K562 (cell line): ENCODE measurements around the gene FOXE1. TPM values are rescaled to one million over a fixed set of nuclear protein-coding genes. Genes with fewer than 3 reads are reported as not detected.

Experiments
- ATAC-seq: fragments of 200-7000 bp; cut with Tn5 transposase; 3 replicates; pipeline ENCODE4 v1.9.1; 2020; ENCODE audit warnings: moderate library complexity
- BruUV-seq: library from RNA; stranded (reverse); fragments of 400-500 nt; replicated peaks from 2 replicates; lab custom pipeline; 2021; lab: Mats Ljungman, UMichigan
- CTCF ChIA-PET: fragments of 300-600 bp; formaldehyde crosslinking; extraction: SDS; loops from one replicate; lab custom pipeline; 2021; ENCODE audit warnings: low intra/inter-chr PET ratio; lab: Yijun Ruan, JAX
- POLR2A ChIA-PET: fragments of 300-600, 350-650 bp; sonication (Branson Sonifier 250); formaldehyde crosslinking; extraction: SDS; loops from one replicate; lab custom pipeline; 2021; ENCODE audit warnings: antibody characterized with exemption, inconsistent platforms; lab: Yijun Ruan, JAX
- DNase-seq, 4 experiments: peaks; one replicate each; pipeline versions ENCODE4 v3.0.0 to v3.0.0-alpha.2; 2011 to 2018; ENCODE audit warnings: low spot score in 3 of 4, mixed read lengths in 3 of 4; ENCODE audit errors: extremely low read depth in 1 of 4
- FAIRE-seq: peaks from 2 replicates; lab custom pipeline; 2011; peaks lifted over from hg19 to GRCh38; lab: Jason Lieb, UNC
- H2AFZ ChIP-seq: 2 replicates; pipeline ENCODE4 v1.6.0; 2011; ENCODE audit warnings: low read depth, low read length, control low read depth, inconsistent platforms
- H3K27ac ChIP-seq: fragments of 200-600 bp; 3 replicates; pipeline ENCODE4 v1.8.0; 2011; ENCODE audit warnings: low read depth, mild to moderate bottlenecking, control low read depth, inconsistent platforms, low read length, moderate library complexity, mixed read lengths; ENCODE audit errors: extremely low read depth
- H3K27me3 ChIP-seq, 2 experiments: fragments of 300-600 bp in 1 of 2; 2 replicates in 1 of 2; 3 replicates in 1 of 2; pipeline versions ENCODE4 v1.6.0 to v1.8.0; 2011; ENCODE audit warnings: inconsistent platforms in 2 of 2, low read length in 2 of 2, mild to moderate bottlenecking in 1 of 2, mixed read lengths in 1 of 2, moderate library complexity in 1 of 2; ENCODE audit not compliant: control insufficient read depth in 2 of 2, insufficient read depth in 2 of 2
- H3K36me3 ChIP-seq: fragments of 300-600 bp; 3 replicates; pipeline ENCODE4 v1.8.0; 2011; ENCODE audit warnings: mild to moderate bottlenecking, low read length, inconsistent platforms; ENCODE audit not compliant: control insufficient read depth, insufficient read depth
- H3K4me1 ChIP-seq, 2 experiments: fragments of 200-600 bp in 1 of 2; replicated peaks in 1 of 2; 2 replicates in 1 of 2; 3 replicates in 1 of 2; pipeline versions ENCODE4 v1.5.1 to v1.8.0; 2011; ENCODE audit warnings: inconsistent platforms in 2 of 2, low read length in 2 of 2, mild to moderate bottlenecking in 1 of 2, mixed read lengths in 1 of 2, moderate library complexity in 1 of 2; ENCODE audit not compliant: control insufficient read depth in 2 of 2, insufficient read depth in 2 of 2
- H3K4me2 ChIP-seq: 2 replicates; pipeline ENCODE4 v1.6.1; 2011; ENCODE audit warnings: low read length, control low read depth, inconsistent platforms, mixed read lengths; ENCODE audit not compliant: insufficient read depth
- H3K4me3 ChIP-seq: fragments of 200-600 bp; sonication (generic), shearing (Covaris generic); 2 replicates; pipeline ENCODE4 v1.5.1; 2016; ENCODE audit warnings: control low read depth, inconsistent platforms
- H3K79me2 ChIP-seq: fragments of 200-600 bp; 3 replicates; pipeline ENCODE4 v1.8.0; 2011; ENCODE audit warnings: low read length, inconsistent platforms; ENCODE audit not compliant: control insufficient read depth, insufficient read depth
- H3K9ac ChIP-seq, 2 experiments: 2 replicates each; pipeline versions ENCODE4 v1.6.0 to v1.6.1; 2011; ENCODE audit warnings: low read depth in 2 of 2, low read length in 2 of 2, control low read depth in 1 of 2, inconsistent platforms in 1 of 2, mild to moderate bottlenecking in 1 of 2, mixed read lengths in 1 of 2; ENCODE audit not compliant: insufficient read depth in 1 of 2
- H3K9me1 ChIP-seq: one replicate; pipeline ENCODE4 v1.6.0; 2011; ENCODE audit warnings: inconsistent platforms, mild to moderate bottlenecking, low read length, moderate library complexity; ENCODE audit not compliant: control insufficient read depth, insufficient read depth
- H3K9me3 ChIP-seq: replicated peaks from 2 replicates; pipeline ENCODE4 v1.5.1; 2011; ENCODE audit warnings: low read depth, low read length, inconsistent platforms; ENCODE audit not compliant: control insufficient read depth, insufficient read depth
- H4K20me1 ChIP-seq: replicated peaks from 2 replicates; pipeline ENCODE4 v1.6.1; 2011; ENCODE audit warnings: low read length, inconsistent platforms, mixed read lengths; ENCODE audit not compliant: control insufficient read depth, insufficient read depth
- ATF1 ChIP-seq, 2 experiments: fragments of 450-650 bp in 1 of 2; IDR thresholded peaks; 2 replicates each; pipeline ENCODE4 v1.6.1; 2016; ENCODE audit warnings: missing compliant biosample characterization in 1 of 2, missing genetic modification characterization in 1 of 2
- BCOR ChIP-seq: fragments of 450-650 bp; IDR thresholded peaks from 2 replicates; pipeline ENCODE4 v1.6.1; 2016
- BRD9 ChIP-seq: fragments of 450-650 bp; IDR thresholded peaks from 2 replicates; pipeline ENCODE4 v1.6.1; 2018; ENCODE audit warnings: low read depth; ENCODE audit not compliant: partially characterized antibody
- ESRRA ChIP-seq: fragments of 450-650 bp; IDR thresholded peaks from 2 replicates; pipeline ENCODE4 v1.6.1; 2014; ENCODE audit warnings: low read depth, mild to moderate bottlenecking, moderate library complexity, borderline replicate concordance
- ETV1 ChIP-seq: fragments of 450-650 bp; conservative IDR thresholded peaks from 2 replicates; pipeline ENCODE4 v1.6.1; 2016; ENCODE audit warnings: missing genetic modification characterization, control low read depth, low read depth, missing compliant biosample characterization
- GABPB1 ChIP-seq: sonication (generic); formaldehyde crosslinking; IDR thresholded peaks from 2 replicates; pipeline ENCODE4 v1.8.0; 2022; ENCODE audit warnings: mild to moderate bottlenecking, missing genetic modification reagents
- MNT ChIP-seq, 2 experiments: fragments of 450-650 bp; conservative IDR thresholded peaks; 2 replicates each; pipeline ENCODE4 v1.6.1; 2017; ENCODE audit warnings: mild to moderate bottlenecking in 2 of 2, moderate library complexity in 2 of 2
- NFIC ChIP-seq: fragments of 450-650 bp; IDR thresholded peaks from 2 replicates; pipeline ENCODE4 v1.6.1; 2017; ENCODE audit warnings: mild to moderate bottlenecking, inconsistent platforms
- POLR2A ChIP-seq: fragments of 450-650 bp; conservative IDR thresholded peaks from 2 replicates; pipeline ENCODE4 v1.6.1; 2016
- RBM25 ChIP-seq: fragments of 200-400 bp; formaldehyde crosslinking; IDR thresholded peaks from 2 replicates; pipeline ENCODE4 v1.6.1; 2018; ENCODE audit warnings: low read length, low read depth, moderate library complexity; ENCODE audit not compliant: severe bottlenecking
- SIN3A ChIP-seq, 2 experiments: fragments of 150-350 bp in 1 of 2; IDR thresholded peaks; 2 replicates each; pipeline ENCODE4 v1.6.1; 2011 to 2016; ENCODE audit warnings: borderline replicate concordance in 2 of 2, low read depth in 2 of 2, low read length in 2 of 2, mild to moderate bottlenecking in 2 of 2, moderate library complexity in 2 of 2; ENCODE audit not compliant: control insufficient read depth in 1 of 2
- SIRT6 ChIP-seq: IDR thresholded peaks from one replicate; pipeline ENCODE4 v1.6.1; 2012; ENCODE audit warnings: low read depth, mild to moderate bottlenecking, control low read depth, inconsistent platforms, low read length, moderate library complexity
- SMAD1 ChIP-seq: fragments of 150-350 bp; IDR thresholded peaks from 2 replicates; pipeline ENCODE4 v1.6.1; 2014; ENCODE audit warnings: low read length, low read depth; ENCODE audit not compliant: partially characterized antibody
- ZBTB17 ChIP-seq: fragments of 450-650 bp; formaldehyde crosslinking; IDR thresholded peaks from 2 replicates; pipeline ENCODE4 v1.4.0; 2020; ENCODE audit warnings: mild to moderate bottlenecking
- ZBTB34 ChIP-seq: fragments of 250-450 bp; sonication (Bioruptor Pico); IDR thresholded peaks from 2 replicates; pipeline ENCODE4 v1.8.0; 2021; ENCODE audit warnings: mild to moderate bottlenecking, moderate library complexity
- ZNF212 ChIP-seq: fragments of 450-650 bp; formaldehyde crosslinking; IDR thresholded peaks from 2 replicates; pipeline ENCODE4 v1.4.0; 2020; ENCODE audit warnings: mild to moderate bottlenecking
- WGBS: fragments of 100-300 bp; shearing (Covaris generic); methylation state at CpG from one replicate; pipeline ENCODE4 v1.1.6; 2016; ENCODE audit warnings: low coverage, mixed read lengths; ENCODE audit not compliant: insufficient coverage; ENCODE audit errors: missing lambda C conversion rate; 5-methylcytosine and 5-hydroxymethylcytosine counted together
- in situ Hi-C: fragments of 300-500 bp; cut with MboI; formaldehyde crosslinking; loops from 4 replicates; pipeline ENCODE4 v1.15.0; 2018; ENCODE audit warnings: inconsistent platforms, mixed read lengths
- intact Hi-C: fragments of 100-400 bp; cut with micrococcal nuclease; formaldehyde crosslinking; loops from 2 replicates; pipeline ENCODE4 v1.14.2; 2022
- polyA plus RNA-seq, 8 experiments: library from polyadenylated mRNA; depleted of rRNA in 4 of 8; stranded (reverse) in 5 of 8; unstranded in 3 of 8; fragments of >200 nt; fragmentation: Nextera tagmentation in 2 of 8; fragmentation: Illumina TruSeq in 1 of 8; extraction: Ambion mirVana in 2 of 8; extraction: Trizol in 1 of 8; gene quantifications; 2 replicates each; pipeline versions ENCODE4 v1.2.1 to v1.2.3, GENCODE V29; 2011 to 2014; ENCODE audit warnings: inconsistent platforms in 1 of 8, missing spikeins in 1 of 8
- total RNA-seq, 7 experiments: library from RNA; depleted of rRNA in 6 of 7; stranded (reverse); fragments of >200 nt in 6 of 7; fragmentation: Illumina TruSeq in 2 of 7; extraction: Trizol in 2 of 7; gene quantifications; 2 replicates each; pipeline versions ENCODE4 v1.2.1 to v1.2.3, GENCODE V29; 2011 to 2021; ENCODE audit warnings: low replicate concordance in 1 of 7

FOXE1 gene
- total and polyA plus RNA-seq, 9 of the 15 experiments (the other 6 are each of a cell fraction or from before 2014, with no cell fraction given) = not detected

- Histone ChIP-seq H3K79me2 (no peaks in the 10 kb centered on the region), H3K36me3 (no peaks in the 10 kb centered on the region), H3K4me1 (peaks cover 2 to 10% of the 10 kb centered on the region in 2 experiments; a peak in 3 of 5 replicates), H4K20me1 (no peaks in the 10 kb centered on the region), H3K9me3 (no peaks in the 10 kb centered on the region), H3K4me2 (peak overlapping the region; percentile 79), H2AFZ (peak overlapping the region; percentile 98), H3K4me3 (peak overlapping the region; percentile 49; the same call in 1 of the 2 replicates), H3K27me3 (peaks cover 3 to 8% of the 10 kb centered on the region in 2 experiments; a peak in 3 of 5 replicates), H3K9me1 (no peaks in the 10 kb centered on the region), H3K9ac (peak overlapping the region; percentile 30 to 91; a peak in 3 of 4 replicates), H3K27ac (no peak overlapping the region)
- BruUV-seq = no TSS peak
- ChIA-PET POLR2A (interaction anchor here (0.6 to 1.0 kb wide), 2 partner anchors 11 to 29 kb away, joined by 3 to 4 read pairs; no protein-coding TSS in a partner anchor), CTCF (interaction anchor here (1.2 kb wide), 1 partner anchor 93 kb away, joined by 9 read pairs; no protein-coding TSS in a partner anchor)
- WGBS = 70% methylated on average over 5 of the region's 5 CpGs
- peak; percentile 48 for FAIRE-seq
- intact Hi-C loops (loop anchor here (10.0 kb wide), 1 partner anchor 89 kb away; no protein-coding TSS in a partner anchor), in situ Hi-C loops (no loop called here)
- no peak for DNase-seq
- peak; percentile 57 for TF ChIP-seq RBM25
- TF ChIP-seq POLR2A = no peak
- TF ChIP-seq ZBTB17 (CRISPR knock-in tag) = no peak
- TF ChIP-seq GABPB1 (CRISPR knock-in tag) = no peak
- TF ChIP-seq BCOR = peak; percentile 82; the same call in 1 of the 2 replicates
- no peak for TF ChIP-seq SMAD1
- no peak for TF ChIP-seq SIRT6
- TF ChIP-seq SIN3A (IDR thresholded peaks at IDR 0.05; ENCODE audit: borderline replicate concordance in 2 of 2, control insufficient read depth in 1 of 2, low read depth in 2 of 2, low read length in 2 of 2) = no peak
- TF ChIP-seq MNT (conservative IDR thresholded peaks at IDR 0.05) = no peak
- TF ChIP-seq ZBTB34 (CRISPR knock-in tag) = no peak
- peak; percentile 97 for TF ChIP-seq BRD9
- TF ChIP-seq ETV1 (tag) = 0 out of 2 replicates have a peak, but pooled peaks have one; percentile 7
- TF ChIP-seq NFIC = 0 out of 2 replicates have a peak, but pooled peaks have one; percentile 0
- no peak for TF ChIP-seq ESRRA
- no peak for TF ChIP-seq ZNF212 (CRISPR knock-in tag)
- no peak for TF ChIP-seq ATF1 (CRISPR knock-in tag; IDR thresholded peaks at IDR 0.05)
- no peak for TF ChIP-seq ATF1 (tag; IDR thresholded peaks at IDR 0.05)
- ATAC-seq = no peak
Measured at GRCh38 chr9:97804059-97804365, 49.0 kb upstream of the FOXE1 start.
